Stimulated activated CD4-positive, alpha-beta T cell treated with anti-CD3 and anti-CD28 coated beads, TNF-alpha, amount 100 ng/mL, for 4 hours (primary cell): ENCODE results near the gene ARFGAP2.

Experiments
- DNase-seq, 3 experiments: peaks; one replicate each; pipeline ENCODE4 v3.0.0-alpha.2; 2020; ENCODE audit warnings: low read depth in 3 of 3

ARFGAP2 gene

DNA sequence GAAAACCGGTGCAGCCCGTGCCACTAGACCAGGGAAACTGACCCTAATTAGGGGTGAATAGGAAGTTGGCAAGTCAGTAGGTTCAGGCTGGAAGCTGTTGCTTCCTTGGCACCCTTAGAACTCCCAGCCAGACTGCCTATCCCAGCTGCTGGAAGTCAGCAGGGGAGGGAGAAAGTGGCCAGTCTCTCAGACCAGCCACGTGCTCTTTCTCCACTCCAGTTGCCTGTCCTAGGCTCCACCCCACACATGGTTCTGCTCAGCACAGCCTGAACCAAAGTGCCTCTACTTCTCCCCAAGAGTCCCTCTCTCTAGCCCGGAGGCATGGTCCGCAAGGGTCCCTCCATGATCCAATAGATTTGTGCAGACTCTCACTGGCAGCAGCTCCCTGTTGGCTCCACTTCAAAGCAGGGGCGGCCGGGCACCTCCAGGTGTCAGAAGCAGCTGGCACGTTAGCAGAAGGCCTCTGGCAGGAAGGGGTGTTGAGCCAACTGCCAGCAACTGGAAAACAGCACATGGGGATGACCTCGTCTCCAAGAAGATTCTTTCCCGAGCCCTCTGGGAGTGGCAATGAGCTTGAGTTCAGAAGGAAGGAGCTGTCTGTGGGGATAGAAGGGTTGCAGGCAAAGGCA lies 27.7 kb downstream of the ARFGAP2 start:
- no peak for DNase-seq

- no peak for DNase-seq
Observed at GRCh38 chr11:47148270-47148669, 28.4 kb downstream of the ARFGAP2 start.

GRCh38 chr11:47147681-47148080 lies 29.0 kb downstream of the ARFGAP2 start:
- DNase-seq, result no peak

- no peak for DNase-seq
Observed at GRCh38 chr11:47147250-47147649, 29.4 kb downstream of the ARFGAP2 start.

GRCh38 chr11:47144541-47144940 lies 32.1 kb downstream of the ARFGAP2 start:
- no peak for DNase-seq

DNA sequence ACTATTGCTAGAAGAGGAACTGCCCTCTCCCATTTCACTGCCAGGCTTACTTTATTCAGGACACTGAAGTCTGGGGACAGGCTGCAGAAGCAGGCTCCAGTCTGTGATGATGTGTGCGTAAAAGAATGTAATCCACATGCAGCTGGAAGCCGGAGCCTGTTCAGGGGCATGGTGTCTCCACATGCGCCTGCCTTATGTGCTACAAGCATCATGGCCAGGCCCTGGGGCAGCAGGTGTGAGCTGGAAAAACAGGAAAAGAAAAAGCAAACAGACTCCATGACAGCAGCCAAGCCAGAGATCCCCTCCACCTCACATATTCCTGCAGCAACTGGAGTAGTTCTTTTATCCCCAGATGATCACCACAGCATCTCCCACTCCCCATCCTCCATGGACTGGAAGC lies 33.4 kb downstream of the ARFGAP2 start:
- DNase-seq, result no peak

DNA sequence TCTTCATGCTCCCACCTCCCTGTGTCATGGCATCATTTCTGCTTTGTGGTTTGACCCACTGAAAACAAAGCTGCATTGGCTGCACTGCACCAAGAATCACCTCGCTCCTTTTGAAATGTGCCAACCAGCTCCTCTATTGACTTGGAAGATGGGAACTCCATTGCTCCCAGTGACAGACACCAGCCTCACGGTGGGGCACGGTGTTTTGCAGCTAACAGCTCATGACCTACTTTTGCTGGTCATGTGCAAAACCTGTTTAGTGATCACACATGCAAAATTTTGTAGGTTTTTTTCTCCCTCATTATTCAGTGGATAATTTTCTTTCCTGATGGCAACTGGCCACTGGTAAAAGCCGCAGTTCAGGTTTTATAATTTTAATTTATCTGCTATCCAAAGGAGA lies 36.8 kb downstream of the ARFGAP2 start:
- DNase-seq, result no peak

DNA sequence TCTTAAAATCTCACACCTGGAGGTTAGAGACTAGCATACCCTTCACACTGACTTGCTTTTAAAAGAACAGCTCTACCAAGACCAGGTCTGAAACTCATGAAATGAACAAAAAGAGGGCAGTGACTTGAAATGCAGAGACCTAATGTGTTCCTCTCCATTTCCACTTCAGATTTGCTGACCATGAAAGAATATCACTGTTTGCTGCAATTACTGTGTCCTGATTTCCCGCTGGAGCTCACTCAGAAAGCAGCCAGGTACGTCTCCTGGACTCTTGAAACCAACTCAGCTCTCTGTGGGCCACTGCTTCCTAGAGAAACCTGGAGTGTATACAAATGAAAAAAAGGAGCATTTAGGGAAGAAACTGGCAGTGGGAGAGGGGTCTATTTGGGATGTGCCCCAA lies 39.2 kb downstream of the ARFGAP2 start:
- no peak for DNase-seq

DNA sequence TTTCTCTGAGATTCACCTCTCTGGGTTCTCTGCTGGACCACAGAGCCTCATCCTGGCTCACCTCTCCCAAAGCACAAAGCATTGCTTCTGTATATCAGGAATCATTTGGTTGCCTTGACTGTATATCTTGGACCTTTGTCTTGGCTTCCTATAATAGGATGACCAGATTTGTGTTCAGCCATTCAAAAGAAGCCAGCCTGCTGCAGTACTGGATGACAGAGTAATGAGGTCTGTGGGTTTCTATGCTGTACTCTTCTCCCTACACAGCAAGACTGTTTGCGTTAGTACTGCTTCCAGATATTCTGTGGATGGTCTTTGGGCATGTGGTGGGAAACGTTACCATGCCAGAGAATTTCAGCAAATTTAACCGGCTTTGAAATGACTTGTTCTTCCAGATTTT lies 39.8 kb downstream of the ARFGAP2 start:
- DNase-seq, result no peak

DNA sequence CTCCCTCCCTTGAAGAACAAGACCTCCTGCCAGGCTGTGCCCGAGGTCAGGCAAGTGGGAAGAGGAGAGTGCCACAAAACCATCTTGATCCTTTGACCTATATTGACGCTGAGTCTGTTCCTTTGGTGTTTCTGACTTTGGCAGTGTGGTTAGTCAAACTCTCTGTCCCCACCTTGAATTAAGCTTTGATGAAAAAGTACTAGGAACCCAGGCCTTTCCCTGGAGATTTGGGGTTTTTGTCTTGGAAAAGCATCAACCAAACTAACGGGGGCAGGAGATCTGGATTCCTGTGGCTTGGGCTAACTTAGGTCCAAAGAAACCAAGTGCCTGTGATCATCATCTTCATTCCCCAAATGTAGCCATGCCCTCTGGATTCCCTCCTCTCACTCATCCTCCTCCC lies 40.4 kb downstream of the ARFGAP2 start:
- no peak for DNase-seq

DNA sequence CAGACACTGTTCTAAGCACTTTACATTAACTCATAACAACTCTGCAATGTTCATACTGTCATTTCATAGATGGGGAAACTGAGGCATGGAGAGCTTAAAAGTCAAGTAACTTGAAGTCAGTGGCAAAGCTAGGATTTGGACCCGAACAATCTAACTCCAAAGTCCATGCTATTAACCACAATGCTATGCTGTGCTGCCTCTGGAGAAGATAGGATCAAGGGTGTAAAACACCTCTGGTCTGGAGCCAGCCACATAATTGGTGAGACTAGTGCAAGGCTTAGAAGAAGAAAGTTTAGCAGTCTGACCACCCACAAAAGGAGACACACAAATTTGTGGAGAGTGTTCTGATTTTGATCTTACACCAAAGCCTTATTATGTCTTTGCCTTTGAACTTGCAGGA lies 43.7 kb downstream of the ARFGAP2 start:
- DNase-seq, result no peak

- no peak for DNase-seq
Observed at GRCh38 chr11:47132490-47132889, 44.2 kb downstream of the ARFGAP2 start.

DNA sequence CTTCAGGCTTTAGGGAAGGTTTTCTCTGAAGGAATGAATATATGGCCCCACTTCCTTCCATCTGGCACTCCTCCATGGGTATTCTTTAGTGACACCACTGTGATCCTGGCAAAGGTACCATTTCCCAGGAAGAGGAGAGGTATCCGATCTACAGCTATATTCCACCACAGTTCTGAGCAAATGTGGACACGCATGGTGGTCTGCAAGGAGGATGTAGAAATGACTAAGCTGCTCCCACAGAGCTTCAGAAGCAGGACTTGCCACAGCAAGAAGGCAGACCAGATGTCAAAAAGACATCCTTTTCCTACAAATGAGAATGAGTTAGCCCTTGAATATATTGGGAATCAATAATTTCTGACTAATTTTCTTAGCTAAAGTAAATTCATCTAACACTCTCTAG lies 45.5 kb downstream of the ARFGAP2 start:
- DNase-seq, result no peak

DNA sequence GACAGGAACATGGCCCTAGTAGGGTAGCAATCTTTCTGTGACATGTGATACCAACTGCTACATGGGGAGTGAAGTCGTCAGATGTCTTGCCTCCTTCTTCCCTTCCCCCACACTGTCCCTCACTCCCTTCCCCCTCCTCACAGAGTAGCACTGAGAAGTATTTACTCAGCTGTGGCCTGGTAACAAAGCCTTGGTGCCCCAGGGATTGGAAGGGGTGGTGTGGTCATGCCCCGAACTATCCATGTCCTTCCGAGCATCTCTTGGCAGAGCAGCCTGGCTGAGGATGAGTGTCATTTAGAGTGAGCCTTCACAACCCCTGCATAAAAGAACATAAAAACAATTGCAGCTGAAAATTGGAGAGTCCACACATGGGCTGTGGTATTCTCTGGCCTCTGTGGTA lies 46.1 kb downstream of the ARFGAP2 start:
- DNase-seq, result no peak

DNA sequence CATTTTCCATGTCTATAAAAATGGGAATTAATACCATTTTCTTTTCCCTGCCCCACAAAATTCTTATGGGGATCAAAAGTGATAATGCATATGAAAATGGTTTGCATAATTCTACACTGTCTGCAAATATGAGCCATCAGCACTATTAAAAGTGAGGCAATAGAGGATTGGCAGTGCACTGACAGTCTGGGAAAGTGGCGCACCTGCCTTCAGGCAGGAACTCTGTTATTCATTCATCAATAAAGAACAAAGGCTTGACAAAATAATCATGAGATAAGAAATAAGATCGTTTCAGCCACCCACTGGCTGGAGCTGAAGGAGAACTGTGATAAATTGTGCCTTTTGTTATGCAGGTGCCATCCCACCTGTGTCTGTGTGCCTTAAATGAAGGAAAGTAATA lies 49.5 kb downstream of the ARFGAP2 start:
- no peak for DNase-seq

- DNase-seq, result no peak
Observed at GRCh38 chr11:47125083-47125482, 51.6 kb downstream of the ARFGAP2 start.

DNA sequence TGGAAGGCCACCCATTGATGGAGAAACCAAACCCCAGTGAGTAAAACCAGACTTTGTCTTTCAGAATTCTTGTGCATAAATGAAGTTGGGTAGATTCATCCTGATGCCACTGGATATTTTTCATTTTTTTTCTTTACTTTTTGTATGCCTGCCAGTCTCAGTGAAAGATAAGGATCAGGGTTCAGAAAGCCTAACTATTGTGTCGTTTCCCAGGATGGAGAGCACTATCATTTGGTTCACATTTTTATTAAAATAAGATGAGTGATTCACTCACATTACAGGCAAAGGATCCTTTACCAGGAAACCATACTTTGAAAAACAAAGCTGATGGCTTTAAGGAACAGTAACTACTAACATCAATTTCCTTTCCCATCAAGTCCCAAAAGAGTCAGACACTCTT lies 52.0 kb downstream of the ARFGAP2 start:
- DNase-seq, result no peak

DNA sequence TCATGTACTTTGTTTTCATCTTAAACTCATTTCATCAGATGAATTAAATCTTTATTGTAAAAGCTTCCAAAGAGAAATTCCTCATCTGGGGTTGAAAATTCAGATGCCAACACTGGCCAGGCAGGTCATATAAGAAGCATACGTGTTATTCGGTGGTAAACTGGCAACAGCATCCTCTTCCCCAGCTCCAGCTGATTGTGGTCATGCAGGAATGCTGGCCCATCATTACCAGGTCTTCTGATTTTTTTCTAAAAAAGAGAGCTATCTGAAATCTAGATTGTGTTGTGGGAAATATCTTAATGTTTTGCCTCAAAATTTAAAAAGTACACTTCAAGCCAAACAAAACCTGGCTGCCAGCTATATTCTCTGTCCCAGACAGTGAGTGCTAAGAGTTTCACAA lies 53.6 kb downstream of the ARFGAP2 start:
- no peak for DNase-seq

GRCh38 chr11:47121731-47122130 lies 54.9 kb downstream of the ARFGAP2 start:
- no peak for DNase-seq

DNA sequence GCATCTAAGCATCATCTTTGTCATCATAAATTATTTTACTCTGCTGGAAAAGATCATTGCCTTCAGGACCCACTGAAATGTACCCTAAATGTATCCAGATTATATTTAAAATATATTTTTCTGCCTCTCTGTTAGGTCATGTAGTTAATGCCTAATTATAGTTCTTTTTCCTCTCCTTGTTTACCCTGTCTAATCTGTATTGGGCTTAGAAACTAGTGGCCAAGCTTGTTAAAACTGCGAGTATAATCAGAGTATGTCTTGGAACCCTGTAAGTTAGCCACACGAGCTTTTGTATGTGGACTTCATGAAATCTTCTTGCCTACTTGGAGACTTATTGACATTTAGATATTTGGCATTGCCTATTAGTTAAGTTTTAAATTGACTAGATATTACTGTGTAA lies 55.6 kb downstream of the ARFGAP2 start:
- no peak for DNase-seq

DNA sequence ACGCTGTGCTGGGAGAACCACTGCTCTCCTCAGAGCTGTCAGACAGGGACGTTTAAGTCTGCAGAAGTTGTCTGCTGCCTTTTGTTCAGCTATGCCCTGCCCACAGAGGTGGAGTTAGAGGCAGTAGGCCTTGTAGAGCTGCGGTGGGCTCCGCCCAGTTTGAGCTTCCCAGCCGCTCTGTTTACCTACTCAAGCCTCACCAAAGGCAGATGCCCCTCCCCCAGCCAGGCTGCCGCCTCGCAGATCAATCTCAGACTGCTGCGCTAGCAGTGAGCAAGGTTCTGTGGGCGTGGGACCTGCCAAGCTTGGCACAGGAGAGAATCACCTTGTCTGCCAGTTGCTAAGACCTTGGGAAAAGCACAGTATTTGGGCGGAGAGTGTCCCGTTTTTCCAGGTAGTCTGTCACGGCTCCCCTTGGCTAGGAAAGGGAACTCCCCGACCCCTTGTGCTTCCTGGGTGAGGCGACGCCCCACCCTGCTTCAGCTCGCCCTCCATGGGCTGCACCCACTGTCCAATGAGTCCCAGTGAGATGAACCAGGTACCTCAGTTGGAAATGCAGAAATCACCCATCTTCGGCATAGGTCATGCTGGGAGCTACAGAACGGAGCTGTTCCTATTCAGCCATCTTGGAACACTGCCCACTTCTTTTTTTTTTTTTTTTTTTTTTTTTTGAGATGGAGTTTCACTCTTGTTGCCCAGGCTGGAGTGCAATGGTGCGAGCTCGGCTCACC lies 57.6 kb downstream of the ARFGAP2 start:
- DNase-seq, result peak; percentile 14 to 44 (median 14)
